DND-41 (cell line): ENCODE measurements around the gene CUBN.

ENCODE experiments used
- ATAC-seq: fragments of 200-7000 bp; cut with Tn5 transposase; 3 replicates; pipeline ENCODE4 v1.9.1; 2021; ENCODE audit warnings: low read depth; ENCODE audit not compliant: insufficient read depth
- DNase-seq: peaks from one replicate; pipeline ENCODE4 v3.0.0-alpha.2; 2020
- H2AFZ ChIP-seq: 2 replicates; pipeline ENCODE4 v1.6.0; 2012; ENCODE audit warnings: low read depth, low read length
- H3K27ac ChIP-seq: 2 replicates; pipeline ENCODE4 v1.5.1; 2012; ENCODE audit warnings: low read length, inconsistent platforms
- H3K27me3 ChIP-seq: fragments of 200-600 bp; sonication (generic); 2 replicates; pipeline ENCODE4 v1.6.0; 2012; ENCODE audit warnings: low read length, mild to moderate bottlenecking, inconsistent platforms; ENCODE audit not compliant: insufficient read depth, poor library complexity
- H3K36me3 ChIP-seq: 2 replicates; pipeline ENCODE4 v1.5.1; 2012; ENCODE audit warnings: low read length, inconsistent platforms; ENCODE audit not compliant: insufficient read depth
- H3K4me1 ChIP-seq: 2 replicates; pipeline ENCODE4 v1.5.1; 2012; ENCODE audit warnings: mild to moderate bottlenecking, low read length; ENCODE audit not compliant: insufficient read depth
- H3K4me2 ChIP-seq: 2 replicates; pipeline ENCODE4 v1.6.0; 2012; ENCODE audit warnings: mild to moderate bottlenecking, moderate library complexity, low read length, inconsistent platforms; ENCODE audit not compliant: insufficient read depth
- H3K4me3 ChIP-seq, 2 experiments: fragments of 200-600 bp in 1 of 2; shearing (Covaris generic) in 1 of 2; 2 replicates each; pipeline ENCODE4 v1.5.1; 2012 to 2016; ENCODE audit warnings: inconsistent platforms in 2 of 2, low read length in 2 of 2, mild to moderate bottlenecking in 2 of 2, low read depth in 1 of 2, moderate library complexity in 1 of 2
- H3K79me2 ChIP-seq: 2 replicates; pipeline ENCODE4 v1.6.0; 2012; ENCODE audit warnings: low read length, inconsistent platforms; ENCODE audit not compliant: insufficient read depth
- H3K9ac ChIP-seq: 2 replicates; pipeline ENCODE4 v1.6.0; 2012; ENCODE audit warnings: low read depth, mild to moderate bottlenecking, inconsistent platforms, low read length, moderate library complexity
- H3K9me3 ChIP-seq: 2 replicates; pipeline ENCODE4 v1.5.1; 2012; ENCODE audit warnings: low read length, moderate library complexity, mild to moderate bottlenecking, inconsistent platforms; ENCODE audit not compliant: insufficient read depth, severe bottlenecking
- H4K20me1 ChIP-seq: 2 replicates; pipeline ENCODE4 v1.6.0; 2012; ENCODE audit warnings: low read length; ENCODE audit not compliant: insufficient read depth
- EZH2 ChIP-seq: IDR thresholded peaks from 3 replicates; pipeline ENCODE4 v1.6.1; 2012; ENCODE audit warnings: borderline replicate concordance, low read depth, mild to moderate bottlenecking, moderate library complexity, low read length, inconsistent platforms; ENCODE audit not compliant: severe bottlenecking
- TF ChIP-seq, protein P1 (sequence below): IDR thresholded peaks from 2 replicates; pipeline ENCODE4 v1.5.1; 2012; ENCODE audit warnings: borderline replicate concordance, low read length, moderate library complexity, mild to moderate bottlenecking; ENCODE audit not compliant: poor library complexity, severe bottlenecking; ENCODE audit errors: extremely low read depth

The CUBN gene

GRCh38 chr10:17144757-17145156 is 15.1 kb upstream of the CUBN start:
- no peak for TF ChIP-seq EZH2
- TF ChIP-seq, protein P1, sequence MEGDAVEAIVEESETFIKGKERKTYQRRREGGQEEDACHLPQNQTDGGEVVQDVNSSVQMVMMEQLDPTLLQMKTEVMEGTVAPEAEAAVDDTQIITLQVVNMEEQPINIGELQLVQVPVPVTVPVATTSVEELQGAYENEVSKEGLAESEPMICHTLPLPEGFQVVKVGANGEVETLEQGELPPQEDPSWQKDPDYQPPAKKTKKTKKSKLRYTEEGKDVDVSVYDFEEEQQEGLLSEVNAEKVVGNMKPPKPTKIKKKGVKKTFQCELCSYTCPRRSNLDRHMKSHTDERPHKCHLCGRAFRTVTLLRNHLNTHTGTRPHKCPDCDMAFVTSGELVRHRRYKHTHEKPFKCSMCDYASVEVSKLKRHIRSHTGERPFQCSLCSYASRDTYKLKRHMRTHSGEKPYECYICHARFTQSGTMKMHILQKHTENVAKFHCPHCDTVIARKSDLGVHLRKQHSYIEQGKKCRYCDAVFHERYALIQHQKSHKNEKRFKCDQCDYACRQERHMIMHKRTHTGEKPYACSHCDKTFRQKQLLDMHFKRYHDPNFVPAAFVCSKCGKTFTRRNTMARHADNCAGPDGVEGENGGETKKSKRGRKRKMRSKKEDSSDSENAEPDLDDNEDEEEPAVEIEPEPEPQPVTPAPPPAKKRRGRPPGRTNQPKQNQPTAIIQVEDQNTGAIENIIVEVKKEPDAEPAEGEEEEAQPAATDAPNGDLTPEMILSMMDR: no peak
- ATAC-seq: no peak

DNA sequence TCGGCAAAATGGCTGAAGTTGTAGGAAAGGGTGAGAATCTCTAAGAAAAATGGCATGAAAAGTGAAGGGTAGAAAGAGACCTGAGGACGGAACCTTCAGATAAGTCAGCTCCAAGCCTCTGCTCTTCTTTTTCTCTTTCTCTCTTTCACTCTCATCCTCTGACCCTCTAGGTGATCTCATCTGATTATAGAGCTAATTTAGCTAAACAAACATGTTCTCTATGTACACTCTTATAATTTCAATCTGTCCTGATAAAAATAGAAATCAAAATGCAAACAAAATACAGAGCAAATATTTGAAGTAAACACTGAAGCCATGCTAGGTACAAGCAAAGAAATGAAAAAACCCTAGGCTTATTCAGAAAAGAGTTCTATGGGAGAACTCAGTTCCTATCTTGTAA is 14.4 kb upstream of the CUBN start:
- no peak for TF ChIP-seq EZH2
- TF ChIP-seq, protein P1: no peak
- no peak for ATAC-seq
- H3K79me2 ChIP-seq: no peaks in the 10 kb centered on the region

More at GRCh38 chr10:17144757-17145156, 15.1 kb upstream of the CUBN start:
- Histone ChIP-seq H3K4me3 (no peak overlapping the region), H3K36me3 (no peaks in the 10 kb centered on the region), H4K20me1 (no peaks in the 10 kb centered on the region), H3K27ac (no peak overlapping the region), H3K9ac (no peak overlapping the region), H3K4me2 (no peak overlapping the region), H2AFZ (no peak overlapping the region), H3K79me2 (no peaks in the 10 kb centered on the region), H3K4me1 (no peaks in the 10 kb centered on the region), H3K27me3 (no peaks in the 10 kb centered on the region), H3K9me3 (no peaks in the 10 kb centered on the region)
- DNase-seq: no peak

DNA sequence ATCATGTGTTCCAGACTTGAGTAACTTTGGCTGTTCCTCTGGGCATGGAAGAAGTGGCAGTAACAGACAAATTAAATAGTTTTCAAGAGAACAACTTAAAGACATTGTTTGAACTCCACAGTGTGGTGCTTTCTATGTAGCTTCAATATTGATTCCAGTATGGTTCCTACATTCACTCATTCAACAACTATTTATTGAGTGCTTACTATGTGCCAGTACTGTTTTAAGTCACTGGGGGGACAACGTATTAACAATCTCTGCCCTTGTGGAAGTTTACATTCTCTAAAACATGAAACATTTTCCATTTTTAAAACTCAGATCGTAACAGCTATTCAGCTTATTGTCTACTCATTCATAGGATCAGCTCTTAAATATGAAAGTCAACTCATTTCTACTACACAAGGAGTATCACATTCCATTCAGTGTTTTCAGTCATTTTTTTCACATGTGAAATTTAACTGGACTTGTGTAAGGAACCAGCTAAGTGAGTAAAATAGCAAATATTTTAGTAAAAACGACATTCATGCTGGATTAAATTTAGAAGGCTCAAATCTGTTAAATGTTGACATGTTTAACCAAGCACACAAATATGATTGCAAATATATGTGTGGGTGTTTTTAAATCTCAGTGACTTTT is 13.6 kb upstream of the CUBN start:
- Histone ChIP-seq H3K79me2 (no peaks in the 10 kb centered on the region), H3K4me3 (no peak overlapping the region), H4K20me1 (no peaks in the 10 kb centered on the region), H3K4me2 (no peak overlapping the region), H3K27me3 (no peaks in the 10 kb centered on the region), H3K9ac (no peak overlapping the region), H2AFZ (no peak overlapping the region), H3K36me3 (no peaks in the 10 kb centered on the region), H3K27ac (no peak overlapping the region), H3K9me3 (no peaks in the 10 kb centered on the region), H3K4me1 (no peaks in the 10 kb centered on the region)
- ATAC-seq (no peak), DNase-seq (no peak)
- TF ChIP-seq, protein P1: no peak
- no peak for TF ChIP-seq EZH2

More for the DNA sequence above, 14.4 kb upstream of the CUBN start:
- Histone ChIP-seq H2AFZ (no peak overlapping the region), H4K20me1 (no peaks in the 10 kb centered on the region), H3K4me1 (no peaks in the 10 kb centered on the region), H3K9me3 (no peaks in the 10 kb centered on the region), H3K4me2 (no peak overlapping the region), H3K36me3 (no peaks in the 10 kb centered on the region), H3K27ac (no peak overlapping the region), H3K4me3 (no peak overlapping the region), H3K27me3 (no peaks in the 10 kb centered on the region), H3K9ac (no peak overlapping the region)
- DNase-seq: no peak
